ENCODE measurements around the gene GALNT7. TPM values are rescaled to one million over a fixed set of nuclear protein-coding genes. Genes with fewer than 3 reads are reported as not detected.

Gene GALNT7
- total RNA-seq, 1 experiment from 2014 or later = 51.6 TPM

DNA sequence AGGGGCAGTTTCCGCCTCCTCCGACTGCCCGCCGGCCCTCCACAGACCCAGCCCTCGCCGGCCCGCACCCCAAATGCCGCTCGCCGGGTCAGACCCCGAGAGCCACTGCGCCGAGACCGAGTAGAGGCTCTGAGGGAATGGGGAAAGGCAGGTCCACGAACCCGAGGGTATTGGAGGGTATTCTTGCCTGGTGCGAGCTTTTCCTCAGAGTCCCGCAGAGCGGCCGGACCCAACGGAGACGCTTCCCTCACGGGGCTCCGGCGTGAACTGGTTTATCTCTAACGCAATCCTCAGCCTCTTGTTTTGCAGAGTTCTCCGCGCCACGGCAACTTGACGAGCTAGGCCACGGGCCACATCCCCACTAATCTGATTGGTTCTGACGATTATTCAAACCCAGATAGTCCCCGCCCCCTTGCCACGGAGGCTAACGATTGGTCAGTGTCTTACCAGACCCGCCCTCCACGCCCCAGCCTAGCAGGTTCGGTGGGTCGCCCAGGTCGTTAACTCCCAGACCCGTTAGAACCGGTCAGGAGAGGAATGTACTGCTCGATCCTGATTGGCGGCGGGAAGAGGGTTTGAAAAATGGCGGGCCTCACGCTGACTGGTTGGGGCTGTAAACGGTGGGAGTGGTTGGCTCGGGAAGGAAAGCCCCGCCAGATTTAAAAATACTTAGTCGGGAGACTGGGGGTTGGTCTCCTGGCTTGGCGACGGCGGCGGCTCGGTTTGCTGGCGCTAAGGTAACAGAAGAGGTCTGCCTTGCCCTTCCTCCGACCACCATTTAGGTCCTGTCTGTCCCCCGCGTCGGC lies 165.7 kb downstream of the GALNT7 start, which contains the start of gene HMGB2:
Gene HMGB2 (minus strand): TSS at position 274 of the 806 bp plus-strand sequence. CDS start 709 bp downstream, outside the sequence.
- Mint-ChIP-seq H3K27ac (ENCODE audit: unreplicated experiment) (peak within 1 kb of the TSS; percentile 60), H3K36me3 (ENCODE audit: insufficient read depth, unreplicated experiment) (peaks cover 46% of the 10 kb centered on the region), H3K4me1 (ENCODE audit: low read depth, unreplicated experiment) (peaks cover 19% of the 10 kb centered on the region), H3K9me3 (ENCODE audit: low read depth, unreplicated experiment) (no peaks in the 10 kb centered on the region), H3K27me3 (ENCODE audit: unreplicated experiment) (no peaks in the 10 kb centered on the region), H3K4me3 (ENCODE audit: low read depth, unreplicated experiment) (peak within 1 kb of the TSS; percentile 93)
- no TSS peak for BruUV-seq (replicated peaks)
- DNase-seq = peak; percentile 98
- TF ChIP-seq, protein P1, sequence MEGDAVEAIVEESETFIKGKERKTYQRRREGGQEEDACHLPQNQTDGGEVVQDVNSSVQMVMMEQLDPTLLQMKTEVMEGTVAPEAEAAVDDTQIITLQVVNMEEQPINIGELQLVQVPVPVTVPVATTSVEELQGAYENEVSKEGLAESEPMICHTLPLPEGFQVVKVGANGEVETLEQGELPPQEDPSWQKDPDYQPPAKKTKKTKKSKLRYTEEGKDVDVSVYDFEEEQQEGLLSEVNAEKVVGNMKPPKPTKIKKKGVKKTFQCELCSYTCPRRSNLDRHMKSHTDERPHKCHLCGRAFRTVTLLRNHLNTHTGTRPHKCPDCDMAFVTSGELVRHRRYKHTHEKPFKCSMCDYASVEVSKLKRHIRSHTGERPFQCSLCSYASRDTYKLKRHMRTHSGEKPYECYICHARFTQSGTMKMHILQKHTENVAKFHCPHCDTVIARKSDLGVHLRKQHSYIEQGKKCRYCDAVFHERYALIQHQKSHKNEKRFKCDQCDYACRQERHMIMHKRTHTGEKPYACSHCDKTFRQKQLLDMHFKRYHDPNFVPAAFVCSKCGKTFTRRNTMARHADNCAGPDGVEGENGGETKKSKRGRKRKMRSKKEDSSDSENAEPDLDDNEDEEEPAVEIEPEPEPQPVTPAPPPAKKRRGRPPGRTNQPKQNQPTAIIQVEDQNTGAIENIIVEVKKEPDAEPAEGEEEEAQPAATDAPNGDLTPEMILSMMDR (IDR thresholded peaks at IDR 0.05; ENCODE audit: unreplicated experiment) = no peak
- intact Hi-C loops (cut with micrococcal nuclease; ENCODE audit: unreplicated experiment) = loop anchor here (2.0 to 5.0 kb wide), 2 partner anchors 35 to 83 kb away; no protein-coding TSS in a partner anchor
- CTCF ChIA-PET = interaction anchor here (0.8 to 2.3 kb wide), 4 partner anchors 33 to 86 kb away, joined by 3 to 12 read pairs (median 5); partner anchors contain the start of gene SAP30

DNA sequence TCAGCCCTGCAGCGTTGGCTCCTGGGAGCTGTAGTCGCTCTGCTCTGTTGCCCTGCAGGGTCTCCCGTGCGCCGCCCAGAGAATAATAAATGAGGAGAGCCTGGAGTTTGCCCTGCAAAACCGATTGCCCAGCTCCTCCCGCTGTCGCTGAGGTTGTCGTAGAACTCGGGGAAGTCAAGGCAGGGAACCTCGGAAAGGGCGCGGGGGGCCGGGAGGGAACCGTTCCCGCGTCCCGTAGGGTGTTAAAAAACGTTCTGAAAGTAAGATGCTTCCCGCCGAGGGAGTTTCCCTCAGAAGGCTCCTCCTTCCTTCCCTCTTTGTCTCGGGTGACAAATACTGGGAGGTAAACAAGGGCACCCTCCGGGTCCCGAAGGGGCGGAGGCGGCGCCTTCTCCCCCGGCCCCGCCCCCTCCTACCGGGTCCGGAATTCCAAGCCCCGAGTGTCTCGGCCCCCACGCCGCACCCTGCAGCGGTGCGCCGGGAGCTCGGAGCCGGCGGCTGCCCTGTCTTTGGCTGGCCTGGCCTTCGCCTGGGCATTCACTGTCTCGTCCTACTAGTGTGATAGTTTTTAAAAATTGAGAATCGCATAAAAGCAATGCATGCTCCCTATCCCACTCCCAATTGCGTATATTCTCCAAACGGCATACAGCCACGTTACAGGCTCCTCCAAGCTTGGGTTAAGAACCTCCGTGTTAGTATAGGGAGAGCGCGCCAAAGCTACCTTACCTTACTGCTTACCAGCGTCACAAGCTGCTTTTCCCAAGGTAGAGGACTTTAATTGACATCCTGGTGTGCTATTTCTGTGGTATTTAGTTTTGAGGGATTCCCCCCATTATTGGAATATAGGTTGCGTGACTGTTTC lies 166.5 kb downstream of the GALNT7 start:
- Mint-ChIP-seq H3K9me3 (ENCODE audit: low read depth, unreplicated experiment) (no peaks in the 10 kb centered on the region), H3K4me1 (ENCODE audit: low read depth, unreplicated experiment) (peaks cover 19% of the 10 kb centered on the region), H3K27ac (ENCODE audit: unreplicated experiment) (peak overlapping the region; percentile 60), H3K36me3 (ENCODE audit: insufficient read depth, unreplicated experiment) (peaks cover 46% of the 10 kb centered on the region), H3K4me3 (ENCODE audit: low read depth, unreplicated experiment) (peak overlapping the region; percentile 93), H3K27me3 (ENCODE audit: unreplicated experiment) (no peaks in the 10 kb centered on the region)
- intact Hi-C loops (cut with micrococcal nuclease; ENCODE audit: unreplicated experiment) = loop anchor here (2.0 to 5.0 kb wide), 2 partner anchors 34 to 82 kb away; no protein-coding TSS in a partner anchor
- CTCF ChIA-PET = interaction anchor here (0.6 to 2.3 kb wide), 6 partner anchors 26 to 321 kb away, joined by 3 to 12 read pairs (median 4); partner anchors contain the start of gene SAP30
- peak; percentile 80 for DNase-seq
- TSS peak; percentile 76 for BruUV-seq (replicated peaks)
- TF ChIP-seq, protein P1 (IDR thresholded peaks at IDR 0.05; ENCODE audit: unreplicated experiment) = no peak

DNA sequence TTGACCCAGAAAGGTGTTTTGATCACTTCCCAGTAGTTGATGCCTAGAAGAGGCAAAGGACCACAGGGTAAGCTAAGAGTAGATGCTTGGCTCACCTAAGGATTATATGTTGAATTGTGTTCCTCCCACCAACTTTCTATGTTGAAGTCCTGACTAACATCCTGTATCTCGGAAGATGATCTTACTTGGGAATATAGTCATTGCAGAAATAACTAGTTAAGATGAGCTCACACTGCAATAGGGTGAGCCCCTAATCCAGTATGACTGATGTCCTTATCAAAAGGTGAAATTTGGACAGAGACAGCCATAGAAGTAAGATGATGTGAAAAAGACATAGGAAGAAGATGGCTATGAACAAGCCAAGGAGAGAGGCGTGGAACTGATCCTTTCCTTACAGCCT lies 168.9 kb downstream of the GALNT7 start:
- peaks cover 31% of the 10 kb centered on the region for H3K36me3 Mint-ChIP-seq (ENCODE audit: insufficient read depth, unreplicated experiment)
- H3K9me3 Mint-ChIP-seq (ENCODE audit: low read depth, unreplicated experiment) = no peaks in the 10 kb centered on the region
- no TSS peak for BruUV-seq (replicated peaks)
- H3K27ac Mint-ChIP-seq (ENCODE audit: unreplicated experiment) = no peak overlapping the region
- no peaks in the 10 kb centered on the region for H3K27me3 Mint-ChIP-seq (ENCODE audit: unreplicated experiment)
- TF ChIP-seq, protein P1 (IDR thresholded peaks at IDR 0.05; ENCODE audit: unreplicated experiment) = no peak
- no peak for DNase-seq
- H3K4me1 Mint-ChIP-seq (ENCODE audit: low read depth, unreplicated experiment) = peaks cover 10% of the 10 kb centered on the region
- no peak overlapping the region for H3K4me3 Mint-ChIP-seq (ENCODE audit: low read depth, unreplicated experiment)
- CTCF ChIA-PET = no interaction called here
- intact Hi-C loops (cut with micrococcal nuclease; ENCODE audit: unreplicated experiment) = no loop called here

DNA sequence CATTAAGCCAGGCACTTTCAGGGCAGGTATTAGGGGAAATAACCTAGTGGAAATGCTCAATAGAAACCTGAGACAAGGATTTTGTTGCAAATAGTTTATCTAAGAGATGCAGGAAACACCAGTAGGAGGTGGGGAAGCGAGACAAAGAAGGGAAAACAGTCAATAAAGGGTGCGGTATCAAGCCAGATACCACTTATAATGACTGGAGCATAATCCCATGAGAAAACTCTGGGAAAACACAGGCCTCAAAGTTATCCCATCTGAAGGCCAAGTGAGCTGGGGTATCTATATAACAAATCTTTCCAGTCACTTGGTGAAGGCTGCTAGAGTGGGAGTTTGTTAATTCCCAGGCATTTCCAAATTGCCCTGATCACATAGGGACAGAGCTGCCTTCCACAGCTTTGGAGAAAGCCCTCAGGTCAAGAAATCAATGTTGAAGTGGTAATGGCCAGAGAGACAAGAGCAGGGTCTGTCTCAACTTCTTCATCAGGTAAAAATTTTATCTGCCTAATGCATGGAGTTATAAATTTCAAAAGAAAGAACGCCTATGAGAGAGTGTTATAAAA lies 175.3 kb downstream of the GALNT7 start:
- Mint-ChIP-seq H3K9me3 (ENCODE audit: low read depth, unreplicated experiment) (no peaks in the 10 kb centered on the region), H3K4me1 (ENCODE audit: low read depth, unreplicated experiment) (no peaks in the 10 kb centered on the region), H3K27ac (ENCODE audit: unreplicated experiment) (no peak overlapping the region), H3K4me3 (ENCODE audit: low read depth, unreplicated experiment) (no peak overlapping the region), H3K36me3 (ENCODE audit: insufficient read depth, unreplicated experiment) (no peaks in the 10 kb centered on the region), H3K27me3 (ENCODE audit: unreplicated experiment) (no peaks in the 10 kb centered on the region)
- CTCF ChIA-PET = no interaction called here
- TF ChIP-seq, protein P1 (IDR thresholded peaks at IDR 0.05; ENCODE audit: unreplicated experiment) = no peak
- no TSS peak for BruUV-seq (replicated peaks)
- no peak for DNase-seq
- intact Hi-C loops (cut with micrococcal nuclease; ENCODE audit: unreplicated experiment) = no loop called here

Measured in Calu3 (cell line).